WTC11 (cell line): ENCODE measurements around the gene IL17RA. TPM values are rescaled to one million over a fixed set of nuclear protein-coding genes. Genes with fewer than 3 reads are reported as not detected.

ENCODE experiments used
- ATAC-seq: fragments of 200-7000 bp; cut with Tn5 transposase; 2 replicates; pipeline ENCODE4 v1.10.0; 2021; ENCODE audit warnings: mild to moderate bottlenecking, moderate library complexity
- CTCF ChIA-PET: fragments of 300-600 bp; sonication (Branson Sonifier 250); formaldehyde crosslinking; loops from one replicate; lab custom pipeline; 2021; ENCODE audit warnings: antibody characterized with exemption; lab: Charles Lee
- POLR2A ChIA-PET: fragments of 350-600 bp; sonication (Branson Sonifier 250); formaldehyde crosslinking; loops from one replicate; lab custom pipeline; 2021; ENCODE audit warnings: antibody characterized with exemption; lab: Charles Lee
- DNase-seq: peaks from one replicate; pipeline ENCODE4 v3.0.0; 2021; ENCODE audit warnings: low spot score
- H3K27ac Mint-ChIP-seq: 2 replicates; pipeline ENCODE4 v1.8.0; 2021; ENCODE audit warnings: mixed read lengths
- H3K27me3 Mint-ChIP-seq: 2 replicates; pipeline ENCODE4 v1.8.0; 2021; ENCODE audit warnings: low read depth, mild to moderate bottlenecking, moderate library complexity, mixed read lengths
- H3K36me3 Mint-ChIP-seq: 2 replicates; pipeline ENCODE4 v1.8.0; 2021; ENCODE audit warnings: mixed read lengths
- H3K4me1 Mint-ChIP-seq: 2 replicates; pipeline ENCODE4 v1.8.0; 2022; ENCODE audit warnings: mixed read lengths
- H3K4me3 Mint-ChIP-seq: 2 replicates; pipeline ENCODE4 v1.8.0; 2021; ENCODE audit warnings: mild to moderate bottlenecking, moderate library complexity, mixed read lengths
- H3K9me3 Mint-ChIP-seq: 2 replicates; pipeline ENCODE4 v1.8.0; 2021; ENCODE audit warnings: mixed read lengths
- CBFB ChIP-seq: sonication (generic); formaldehyde crosslinking; IDR thresholded peaks from 2 replicates; pipeline ENCODE4 v1.8.1; 2022; ENCODE audit warnings: mild to moderate bottlenecking, low read depth, missing genetic modification reagents
- CREB1 ChIP-seq: sonication (generic); formaldehyde crosslinking; IDR thresholded peaks from 2 replicates; pipeline ENCODE4 v1.8.0; 2023; ENCODE audit warnings: mild to moderate bottlenecking, missing genetic modification reagents
- ETV6 ChIP-seq: sonication (generic); formaldehyde crosslinking; IDR thresholded peaks from 2 replicates; pipeline ENCODE4 v1.8.1; 2022; ENCODE audit warnings: mild to moderate bottlenecking, missing genetic modification reagents
- GABPB1 ChIP-seq: sonication (generic); formaldehyde crosslinking; IDR thresholded peaks from 2 replicates; pipeline ENCODE4 v1.8.1; 2023; ENCODE audit warnings: mild to moderate bottlenecking, missing genetic modification reagents
- NFATC4 ChIP-seq: fragments of 250-450 bp; sonication (Bioruptor Pico); IDR thresholded peaks from 2 replicates; pipeline ENCODE4 v1.9.0; 2021; ENCODE audit warnings: mild to moderate bottlenecking
- NFYB ChIP-seq: sonication (generic); formaldehyde crosslinking; conservative IDR thresholded peaks from 2 replicates; pipeline ENCODE4 v1.8.0; 2022; ENCODE audit warnings: low read depth, missing genetic modification reagents
- NR2C2 ChIP-seq: sonication (generic); formaldehyde crosslinking; IDR thresholded peaks from 2 replicates; pipeline ENCODE4 v1.8.0; 2022; ENCODE audit warnings: mild to moderate bottlenecking, missing genetic modification reagents
- OVOL2 ChIP-seq: fragments of 250-450 bp; sonication (Bioruptor Pico); IDR thresholded peaks from 2 replicates; pipeline ENCODE4 v1.9.0; 2021; ENCODE audit warnings: mild to moderate bottlenecking, borderline replicate concordance
- SMAD3 ChIP-seq: sonication (generic); formaldehyde crosslinking; IDR thresholded peaks from 2 replicates; pipeline ENCODE4 v1.8.0; 2022; ENCODE audit warnings: missing genetic modification reagents, mild to moderate bottlenecking, borderline replicate concordance
- SMAD4 ChIP-seq: sonication (generic); formaldehyde crosslinking; IDR thresholded peaks from 2 replicates; pipeline ENCODE4 v1.8.0; 2022; ENCODE audit warnings: mild to moderate bottlenecking, missing genetic modification reagents
- SP1 ChIP-seq: sonication (generic); formaldehyde crosslinking; conservative IDR thresholded peaks from 2 replicates; pipeline ENCODE4 v1.8.1; 2022; ENCODE audit warnings: missing genetic modification reagents
- TCF7 ChIP-seq: sonication (generic); formaldehyde crosslinking; IDR thresholded peaks from 2 replicates; pipeline ENCODE4 v1.8.0; 2022; ENCODE audit warnings: mild to moderate bottlenecking, low read depth, missing genetic modification reagents, moderate library complexity
- TEAD1 ChIP-seq: sonication (generic); formaldehyde crosslinking; IDR thresholded peaks from 2 replicates; pipeline ENCODE4 v1.8.0; 2022; ENCODE audit warnings: mild to moderate bottlenecking, missing genetic modification reagents
- TP53 ChIP-seq: sonication (generic); formaldehyde crosslinking; IDR thresholded peaks from 2 replicates; pipeline ENCODE4 v1.8.1; 2023; ENCODE audit warnings: mild to moderate bottlenecking, missing genetic modification reagents
- total RNA-seq: library from RNA; stranded (reverse); gene quantifications from 3 replicates; pipeline ENCODE4 v1.2.3, GENCODE V29; 2021
- TF ChIP-seq, protein P1 (sequence below): sonication (generic); formaldehyde crosslinking; IDR thresholded peaks from 2 replicates; pipeline ENCODE4 v1.8.0; 2023; ENCODE audit warnings: mild to moderate bottlenecking, missing genetic modification reagents
- TF ChIP-seq, protein P2 (sequence below): sonication (generic); formaldehyde crosslinking; IDR thresholded peaks from 2 replicates; pipeline ENCODE4 v1.8.0; 2022; ENCODE audit warnings: mild to moderate bottlenecking, missing genetic modification reagents
- TF ChIP-seq, protein P3 (sequence below): sonication (generic); formaldehyde crosslinking; IDR thresholded peaks from 2 replicates; pipeline ENCODE4 v1.8.1; 2023; ENCODE audit warnings: mild to moderate bottlenecking, moderate library complexity, missing genetic modification reagents
- TF ChIP-seq, protein P4 (sequence below): sonication (generic); formaldehyde crosslinking; IDR thresholded peaks from 2 replicates; pipeline ENCODE4 v1.8.1; 2023; ENCODE audit warnings: mild to moderate bottlenecking, missing genetic modification reagents, borderline replicate concordance

Gene IL17RA
- total RNA-seq, 1 experiment from 2014 or later, result 7.9 TPM

DNA sequence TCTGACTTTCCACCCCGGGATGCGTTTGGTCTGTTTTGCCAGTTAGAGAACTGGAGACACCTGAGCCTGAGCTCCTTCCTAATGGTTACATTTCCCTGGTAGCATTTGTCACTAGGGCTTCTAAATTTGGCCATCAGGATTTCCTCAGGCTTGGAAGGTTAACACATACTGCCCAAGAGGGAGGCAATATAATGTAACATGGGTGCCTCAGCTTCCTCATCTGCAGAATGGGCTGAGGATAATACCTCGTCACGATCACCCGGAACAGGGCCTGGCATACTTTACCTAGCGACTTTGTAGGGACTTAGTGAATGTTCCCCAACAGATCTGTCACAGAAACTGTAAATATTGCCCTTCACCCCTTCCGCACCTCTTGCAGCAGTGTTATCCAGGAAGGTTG is 11.3 kb downstream of the IL17RA start:
- TF ChIP-seq, protein P1, sequence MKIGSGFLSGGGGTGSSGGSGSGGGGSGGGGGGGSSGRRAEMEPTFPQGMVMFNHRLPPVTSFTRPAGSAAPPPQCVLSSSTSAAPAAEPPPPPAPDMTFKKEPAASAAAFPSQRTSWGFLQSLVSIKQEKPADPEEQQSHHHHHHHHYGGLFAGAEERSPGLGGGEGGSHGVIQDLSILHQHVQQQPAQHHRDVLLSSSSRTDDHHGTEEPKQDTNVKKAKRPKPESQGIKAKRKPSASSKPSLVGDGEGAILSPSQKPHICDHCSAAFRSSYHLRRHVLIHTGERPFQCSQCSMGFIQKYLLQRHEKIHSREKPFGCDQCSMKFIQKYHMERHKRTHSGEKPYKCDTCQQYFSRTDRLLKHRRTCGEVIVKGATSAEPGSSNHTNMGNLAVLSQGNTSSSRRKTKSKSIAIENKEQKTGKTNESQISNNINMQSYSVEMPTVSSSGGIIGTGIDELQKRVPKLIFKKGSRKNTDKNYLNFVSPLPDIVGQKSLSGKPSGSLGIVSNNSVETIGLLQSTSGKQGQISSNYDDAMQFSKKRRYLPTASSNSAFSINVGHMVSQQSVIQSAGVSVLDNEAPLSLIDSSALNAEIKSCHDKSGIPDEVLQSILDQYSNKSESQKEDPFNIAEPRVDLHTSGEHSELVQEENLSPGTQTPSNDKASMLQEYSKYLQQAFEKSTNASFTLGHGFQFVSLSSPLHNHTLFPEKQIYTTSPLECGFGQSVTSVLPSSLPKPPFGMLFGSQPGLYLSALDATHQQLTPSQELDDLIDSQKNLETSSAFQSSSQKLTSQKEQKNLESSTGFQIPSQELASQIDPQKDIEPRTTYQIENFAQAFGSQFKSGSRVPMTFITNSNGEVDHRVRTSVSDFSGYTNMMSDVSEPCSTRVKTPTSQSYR (CRISPR knock-in tag), result no peak
- TF ChIP-seq NFYB (CRISPR knock-in tag), result no peak
- no peak for TF ChIP-seq GABPB1 (CRISPR knock-in tag)
- TF ChIP-seq OVOL2 (CRISPR knock-in tag), result no peak
- TF ChIP-seq SMAD3, result no peak
- TF ChIP-seq, protein P2, sequence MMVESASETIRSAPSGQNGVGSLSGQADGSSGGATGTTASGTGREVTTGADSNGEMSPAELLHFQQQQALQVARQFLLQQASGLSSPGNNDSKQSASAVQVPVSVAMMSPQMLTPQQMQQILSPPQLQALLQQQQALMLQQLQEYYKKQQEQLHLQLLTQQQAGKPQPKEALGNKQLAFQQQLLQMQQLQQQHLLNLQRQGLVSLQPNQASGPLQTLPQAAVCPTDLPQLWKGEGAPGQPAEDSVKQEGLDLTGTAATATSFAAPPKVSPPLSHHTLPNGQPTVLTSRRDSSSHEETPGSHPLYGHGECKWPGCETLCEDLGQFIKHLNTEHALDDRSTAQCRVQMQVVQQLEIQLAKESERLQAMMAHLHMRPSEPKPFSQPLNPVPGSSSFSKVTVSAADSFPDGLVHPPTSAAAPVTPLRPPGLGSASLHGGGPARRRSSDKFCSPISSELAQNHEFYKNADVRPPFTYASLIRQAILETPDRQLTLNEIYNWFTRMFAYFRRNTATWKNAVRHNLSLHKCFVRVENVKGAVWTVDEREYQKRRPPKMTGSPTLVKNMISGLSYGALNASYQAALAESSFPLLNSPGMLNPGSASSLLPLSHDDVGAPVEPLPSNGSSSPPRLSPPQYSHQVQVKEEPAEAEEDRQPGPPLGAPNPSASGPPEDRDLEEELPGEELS (CRISPR knock-in tag), result no peak
- TF ChIP-seq CREB1 (CRISPR knock-in tag), result no peak
- TF ChIP-seq, protein P3, sequence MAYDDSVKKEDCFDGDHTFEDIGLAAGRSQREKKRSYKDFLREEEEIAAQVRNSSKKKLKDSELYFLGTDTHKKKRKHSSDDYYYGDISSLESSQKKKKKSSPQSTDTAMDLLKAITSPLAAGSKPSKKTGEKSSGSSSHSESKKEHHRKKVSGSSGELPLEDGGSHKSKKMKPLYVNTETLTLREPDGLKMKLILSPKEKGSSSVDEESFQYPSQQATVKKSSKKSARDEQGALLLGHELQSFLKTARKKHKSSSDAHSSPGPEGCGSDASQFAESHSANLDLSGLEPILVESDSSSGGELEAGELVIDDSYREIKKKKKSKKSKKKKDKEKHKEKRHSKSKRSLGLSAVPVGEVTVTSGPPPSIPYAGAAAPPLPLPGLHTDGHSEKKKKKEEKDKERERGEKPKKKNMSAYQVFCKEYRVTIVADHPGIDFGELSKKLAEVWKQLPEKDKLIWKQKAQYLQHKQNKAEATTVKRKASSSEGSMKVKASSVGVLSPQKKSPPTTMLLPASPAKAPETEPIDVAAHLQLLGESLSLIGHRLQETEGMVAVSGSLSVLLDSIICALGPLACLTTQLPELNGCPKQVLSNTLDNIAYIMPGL (CRISPR knock-in tag), result no peak
- Mint-ChIP-seq H3K36me3 (peaks cover 8% of the 10 kb centered on the region; the same call in 1 of the 2 replicates), H3K27ac (no peak overlapping the region), H3K4me3 (no peak overlapping the region), H3K9me3 (no peaks in the 10 kb centered on the region), H3K27me3 (no peaks in the 10 kb centered on the region), H3K4me1 (peaks cover 8% of the 10 kb centered on the region)
- DNase-seq, result no peak
- ChIA-PET POLR2A (no interaction called here), CTCF (interaction anchor here (0.6 to 3.4 kb wide), 29 partner anchors 10 to 646 kb away, joined by 3 to 27 read pairs (median 5); partner anchors contain the start of gene BCL2L13)
- no peak for ATAC-seq

DNA sequence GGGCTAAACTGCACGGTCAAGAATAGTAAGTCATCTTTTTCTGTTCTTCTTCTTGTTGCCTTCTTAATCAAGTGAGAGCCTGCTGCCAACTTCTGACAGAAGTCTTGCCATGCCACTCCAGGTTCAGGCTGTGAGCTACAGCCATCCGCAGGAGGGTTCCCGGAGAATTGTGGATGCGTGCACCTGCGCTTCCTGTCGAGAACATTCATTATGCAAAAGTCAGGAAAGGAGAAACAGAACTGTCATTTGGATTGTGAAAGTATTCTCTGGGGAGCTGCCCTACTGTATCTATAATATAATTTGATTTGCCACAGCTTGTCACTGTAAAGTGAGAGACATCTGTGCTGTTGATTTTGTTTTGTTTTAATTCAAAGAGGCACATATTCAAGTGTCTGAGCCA is 12.3 kb downstream of the IL17RA start:
- ChIA-PET CTCF (interaction anchor here (1.2 to 3.4 kb wide), 6 partner anchors 10 to 645 kb away, joined by 4 to 27 read pairs (median 13); no protein-coding TSS in a partner anchor), POLR2A (no interaction called here)
- no peak for ATAC-seq
- no peak overlapping the region for H3K27ac Mint-ChIP-seq
- H3K36me3 Mint-ChIP-seq, result peaks cover 15% of the 10 kb centered on the region; the same call in 1 of the 2 replicates
- H3K27me3 Mint-ChIP-seq, result no peaks in the 10 kb centered on the region
- H3K4me3 Mint-ChIP-seq, result no peak overlapping the region
- peaks cover 3% of the 10 kb centered on the region for H3K4me1 Mint-ChIP-seq
- no peaks in the 10 kb centered on the region for H3K9me3 Mint-ChIP-seq
- TF ChIP-seq CREB1 (CRISPR knock-in tag), result no peak
- no peak for TF ChIP-seq SMAD4 (CRISPR knock-in tag)
- TF ChIP-seq, all 79 proteins: peak for 0
- no peak for DNase-seq

DNA sequence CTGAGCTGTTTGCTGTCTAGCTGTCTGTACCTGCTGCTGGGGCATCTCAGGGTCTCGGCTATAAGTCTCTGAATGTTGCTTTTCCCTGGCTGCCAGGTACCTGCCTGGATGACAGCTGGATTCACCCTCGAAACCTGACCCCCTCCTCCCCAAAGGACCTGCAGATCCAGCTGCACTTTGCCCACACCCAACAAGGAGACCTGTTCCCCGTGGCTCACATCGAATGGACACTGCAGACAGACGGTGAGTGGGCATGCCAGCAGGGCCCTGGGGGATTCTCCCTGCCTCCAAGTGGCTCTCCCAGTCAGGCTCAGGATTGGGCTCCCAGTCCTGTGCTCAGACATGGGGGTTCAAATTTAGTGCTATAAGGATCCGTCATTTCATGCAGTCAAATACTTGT is 12.9 kb downstream of the IL17RA start:
- peaks cover 19% of the 10 kb centered on the region; the same call in 1 of the 2 replicates for H3K36me3 Mint-ChIP-seq
- ATAC-seq (no peak), DNase-seq (no peak)
- H3K4me3 Mint-ChIP-seq, result no peak overlapping the region
- H3K9me3 Mint-ChIP-seq, result no peaks in the 10 kb centered on the region
- no peaks in the 10 kb centered on the region for H3K4me1 Mint-ChIP-seq
- no peaks in the 10 kb centered on the region for H3K27me3 Mint-ChIP-seq
- ChIA-PET CTCF (interaction anchor here (1.2 to 3.4 kb wide), 4 partner anchors 9 to 74 kb away, joined by 4 to 27 read pairs (median 13); no protein-coding TSS in a partner anchor), POLR2A (interaction anchor here (0.5 kb wide), 1 partner anchor 70 kb away, joined by 3 read pairs; no protein-coding TSS in a partner anchor)
- no peak overlapping the region for H3K27ac Mint-ChIP-seq
- TF ChIP-seq TP53 (no peak), NFATC4 (CRISPR knock-in tag) (no peak), ETV6 (no peak), NR2C2 (CRISPR knock-in tag) (no peak), SP1 (CRISPR knock-in tag) (no peak), TCF7 (no peak), CBFB (CRISPR knock-in tag) (no peak), CREB1 (CRISPR knock-in tag) (no peak), TEAD1 (CRISPR knock-in tag) (no peak)
- TF ChIP-seq, protein P2 (CRISPR knock-in tag), result no peak
- TF ChIP-seq, protein P4, sequence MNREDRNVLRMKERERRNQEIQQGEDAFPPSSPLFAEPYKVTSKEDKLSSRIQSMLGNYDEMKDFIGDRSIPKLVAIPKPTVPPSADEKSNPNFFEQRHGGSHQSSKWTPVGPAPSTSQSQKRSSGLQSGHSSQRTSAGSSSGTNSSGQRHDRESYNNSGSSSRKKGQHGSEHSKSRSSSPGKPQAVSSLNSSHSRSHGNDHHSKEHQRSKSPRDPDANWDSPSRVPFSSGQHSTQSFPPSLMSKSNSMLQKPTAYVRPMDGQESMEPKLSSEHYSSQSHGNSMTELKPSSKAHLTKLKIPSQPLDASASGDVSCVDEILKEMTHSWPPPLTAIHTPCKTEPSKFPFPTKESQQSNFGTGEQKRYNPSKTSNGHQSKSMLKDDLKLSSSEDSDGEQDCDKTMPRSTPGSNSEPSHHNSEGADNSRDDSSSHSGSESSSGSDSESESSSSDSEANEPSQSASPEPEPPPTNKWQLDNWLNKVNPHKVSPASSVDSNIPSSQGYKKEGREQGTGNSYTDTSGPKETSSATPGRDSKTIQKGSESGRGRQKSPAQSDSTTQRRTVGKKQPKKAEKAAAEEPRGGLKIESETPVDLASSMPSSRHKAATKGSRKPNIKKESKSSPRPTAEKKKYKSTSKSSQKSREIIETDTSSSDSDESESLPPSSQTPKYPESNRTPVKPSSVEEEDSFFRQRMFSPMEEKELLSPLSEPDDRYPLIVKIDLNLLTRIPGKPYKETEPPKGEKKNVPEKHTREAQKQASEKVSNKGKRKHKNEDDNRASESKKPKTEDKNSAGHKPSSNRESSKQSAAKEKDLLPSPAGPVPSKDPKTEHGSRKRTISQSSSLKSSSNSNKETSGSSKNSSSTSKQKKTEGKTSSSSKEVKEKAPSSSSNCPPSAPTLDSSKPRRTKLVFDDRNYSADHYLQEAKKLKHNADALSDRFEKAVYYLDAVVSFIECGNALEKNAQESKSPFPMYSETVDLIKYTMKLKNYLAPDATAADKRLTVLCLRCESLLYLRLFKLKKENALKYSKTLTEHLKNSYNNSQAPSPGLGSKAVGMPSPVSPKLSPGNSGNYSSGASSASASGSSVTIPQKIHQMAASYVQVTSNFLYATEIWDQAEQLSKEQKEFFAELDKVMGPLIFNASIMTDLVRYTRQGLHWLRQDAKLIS (CRISPR knock-in tag), result no peak
